HG03103 (cell line): Measurements from ENCODE around the gene ZNF385D.

Source experiments
- ATAC-seq: cut with Tn5 transposase; IDR thresholded peaks from one replicate; pipeline ENCODE4 v1.9.1; 2021; ENCODE audit warnings: low read depth; ENCODE audit not compliant: unreplicated experiment

ZNF385D gene

GRCh38 chr3:21618695-21619094 is 132.3 kb downstream of the ZNF385D start:
- ATAC-seq: no peak

- no peak for ATAC-seq
Observed at GRCh38 chr3:21613372-21614070, 137.5 kb downstream of the ZNF385D start.

GRCh38 chr3:21601178-21601577 is 149.8 kb downstream of the ZNF385D start:
- no peak for ATAC-seq

- no peak for ATAC-seq
Observed at GRCh38 chr3:21599890-21600289, 151.1 kb downstream of the ZNF385D start.

- ATAC-seq: no peak
Observed at GRCh38 chr3:21592828-21593227, 158.2 kb downstream of the ZNF385D start.

GRCh38 chr3:21587894-21588293 is 163.1 kb downstream of the ZNF385D start:
- ATAC-seq: no peak

- no peak for ATAC-seq
Observed at GRCh38 chr3:21585216-21585740, 165.7 kb downstream of the ZNF385D start.

- no peak for ATAC-seq
Observed at GRCh38 chr3:21573291-21573690, 177.7 kb downstream of the ZNF385D start.

- ATAC-seq: no peak
Observed at GRCh38 chr3:21564531-21564930, 186.5 kb downstream of the ZNF385D start.

GRCh38 chr3:21562243-21562642 is 188.8 kb downstream of the ZNF385D start:
- ATAC-seq: no peak

- no peak for ATAC-seq
Observed at GRCh38 chr3:21561472-21561871, 189.5 kb downstream of the ZNF385D start.

GRCh38 chr3:21551019-21551418 is 200.0 kb downstream of the ZNF385D start:
- no peak for ATAC-seq

- ATAC-seq: no peak
Observed at GRCh38 chr3:21544076-21544462, 206.9 kb downstream of the ZNF385D start.

GRCh38 chr3:21543380-21544075 is 207.5 kb downstream of the ZNF385D start:
- no peak for ATAC-seq

- no peak for ATAC-seq
Observed at GRCh38 chr3:21542656-21543379, 208.2 kb downstream of the ZNF385D start.

- ATAC-seq: no peak
Observed at GRCh38 chr3:21540265-21540664, 210.7 kb downstream of the ZNF385D start.

- ATAC-seq: no peak
Observed at GRCh38 chr3:21534462-21534861, 216.5 kb downstream of the ZNF385D start.

- ATAC-seq: no peak
Observed at GRCh38 chr3:21533002-21533401, 218.0 kb downstream of the ZNF385D start.

- ATAC-seq: no peak
Observed at GRCh38 chr3:21531909-21532308, 219.1 kb downstream of the ZNF385D start.

GRCh38 chr3:21528291-21528995 is 222.6 kb downstream of the ZNF385D start:
- ATAC-seq: no peak

GRCh38 chr3:21526461-21526860 is 224.5 kb downstream of the ZNF385D start:
- no peak for ATAC-seq
